ENCODE data around the gene RWDD3.

- TF ChIP-seq CTCF (IDR thresholded peaks at IDR 0.05) (no peak), POLR2A (IDR thresholded peaks at IDR 0.05) (no peak)
These were observed 52.5 kb downstream of the RWDD3 start for GRCh38 chr1:95286479-95286878.

Data from body of pancreas (tissue), 4 donors.